GM18870 (cell line): ENCODE data around the gene DLX3.
"Not testable (repeated sequence)": the region's sequence is repeated elsewhere in the genome, so short reads cannot be mapped to it uniquely, and the experiment has no call there.

Experiments used
- ATAC-seq: cut with Tn5 transposase; IDR thresholded peaks from one replicate; pipeline ENCODE4 v1.9.1; 2021; ENCODE audit warnings: moderate library complexity; ENCODE audit not compliant: unreplicated experiment

DLX3 gene

DNA sequence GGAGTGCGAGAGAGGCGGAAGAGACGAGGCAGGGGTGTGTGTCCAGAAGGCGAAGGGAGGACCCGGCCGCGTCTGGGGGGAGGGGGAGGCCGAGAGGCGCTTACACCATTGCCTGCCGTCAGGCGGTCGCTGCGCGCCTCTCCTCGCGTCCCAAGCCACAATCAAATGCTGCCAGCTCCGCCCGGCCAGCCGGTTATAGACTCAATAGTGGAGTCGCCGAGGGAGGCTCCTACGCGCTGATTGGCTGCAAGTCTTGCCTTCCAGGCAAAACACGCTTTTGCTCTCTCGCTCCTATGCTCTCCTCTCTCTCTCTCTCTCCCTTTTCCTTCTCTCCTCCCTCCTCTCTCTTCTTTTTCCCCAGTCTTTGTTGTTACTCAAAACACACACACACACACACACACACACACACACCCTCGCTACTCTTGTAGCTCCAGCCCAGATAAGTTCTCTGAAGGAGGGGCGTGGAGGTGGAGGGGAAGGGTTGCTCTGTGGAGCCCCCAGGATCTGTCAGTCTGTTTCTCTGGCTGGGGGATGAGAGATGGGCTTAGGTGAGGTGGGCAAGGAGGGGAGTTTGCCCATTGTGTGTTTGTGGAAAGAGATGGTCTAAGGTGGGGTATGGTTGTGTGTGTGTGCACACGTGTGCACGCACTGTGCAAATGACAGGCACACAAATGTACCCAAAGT, at the start of gene DLX3:
Gene DLX3, minus strand, starts transcription at position 170 of the 684 bp plus-strand sequence. CDS start 226 bp downstream, outside the sequence.
- no peak for ATAC-seq

DNA sequence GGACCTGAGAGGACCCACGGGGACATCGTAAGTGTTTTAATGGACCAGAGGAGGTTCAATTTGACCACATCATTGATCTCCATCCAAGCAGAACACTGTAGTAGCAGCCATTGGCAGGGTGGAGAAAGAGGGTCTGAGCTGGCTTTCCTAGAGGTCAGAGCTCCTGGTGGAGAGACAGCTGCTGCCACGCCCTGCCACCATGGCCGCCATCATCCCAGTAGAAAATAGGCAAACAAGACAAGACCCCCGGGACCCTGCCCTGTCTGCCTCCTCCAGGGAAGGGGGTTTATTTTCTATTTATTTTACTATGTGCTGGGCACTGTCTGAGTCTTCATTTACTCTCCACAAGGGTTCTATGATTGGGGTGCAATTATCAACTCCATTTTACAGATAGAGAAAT, 49.5 kb upstream of the DLX3 start:
- no peak for ATAC-seq

DNA sequence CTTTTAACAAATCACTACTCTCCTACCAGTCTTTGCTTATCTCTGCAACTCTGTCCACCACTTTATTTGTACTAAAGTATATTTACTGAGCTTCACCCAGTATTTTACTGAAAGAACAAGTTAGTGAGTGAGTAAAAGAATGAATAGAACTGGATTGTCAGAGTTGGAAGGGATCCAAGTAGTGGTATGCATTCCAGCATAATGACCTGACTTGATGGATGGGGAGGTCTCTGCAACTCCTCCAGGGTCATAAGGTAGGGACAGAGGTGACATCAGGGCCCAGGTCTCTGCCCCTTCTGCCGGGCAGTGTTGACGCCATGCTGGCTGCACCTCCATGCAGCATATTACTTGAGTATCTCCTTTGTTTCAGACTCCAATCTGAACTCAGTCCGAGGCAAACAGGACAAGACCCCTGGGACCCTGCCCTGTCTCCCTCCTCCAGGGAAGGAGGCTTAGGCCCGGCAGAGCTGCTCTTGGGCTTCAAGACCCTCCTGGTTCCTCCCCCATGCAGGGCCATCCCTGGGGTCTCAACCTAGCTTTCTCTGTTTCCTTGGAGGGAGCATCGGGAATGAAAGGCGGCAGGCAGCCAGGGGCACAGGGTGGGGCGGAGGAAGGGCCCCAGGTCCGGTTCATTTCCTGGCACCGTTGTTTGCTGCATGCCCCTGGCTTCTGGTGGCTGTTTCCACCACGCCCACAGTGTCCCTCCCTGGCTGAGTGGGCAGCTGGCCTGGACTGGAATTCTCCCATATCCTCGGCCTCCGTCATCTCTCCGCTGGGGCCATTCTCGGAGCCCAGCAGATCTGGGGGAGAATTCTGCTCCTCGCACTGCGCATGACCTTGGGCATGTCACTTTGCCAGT, 48.5 kb upstream of the DLX3 start:
- no peak for ATAC-seq

DNA sequence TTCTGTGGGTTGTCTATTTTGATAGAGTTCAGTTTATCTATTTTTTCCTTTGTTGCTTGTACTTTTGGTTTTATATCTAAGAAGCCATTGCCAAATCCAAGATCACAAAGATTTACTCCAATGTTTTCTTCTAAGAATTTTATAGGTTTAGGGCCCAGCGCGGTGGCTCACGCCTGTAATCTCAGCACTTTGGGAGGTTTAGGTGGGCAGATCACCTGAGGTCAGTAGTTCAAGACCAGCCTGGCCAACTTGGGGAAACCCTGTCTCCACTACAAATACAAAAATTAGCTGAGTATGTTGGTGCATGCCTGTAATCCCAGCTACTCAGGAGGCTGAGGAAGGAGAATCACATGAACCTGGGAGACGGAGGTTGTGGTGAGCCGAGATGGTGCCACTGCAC, 47.2 kb upstream of the DLX3 start:
- no peak for ATAC-seq

DNA sequence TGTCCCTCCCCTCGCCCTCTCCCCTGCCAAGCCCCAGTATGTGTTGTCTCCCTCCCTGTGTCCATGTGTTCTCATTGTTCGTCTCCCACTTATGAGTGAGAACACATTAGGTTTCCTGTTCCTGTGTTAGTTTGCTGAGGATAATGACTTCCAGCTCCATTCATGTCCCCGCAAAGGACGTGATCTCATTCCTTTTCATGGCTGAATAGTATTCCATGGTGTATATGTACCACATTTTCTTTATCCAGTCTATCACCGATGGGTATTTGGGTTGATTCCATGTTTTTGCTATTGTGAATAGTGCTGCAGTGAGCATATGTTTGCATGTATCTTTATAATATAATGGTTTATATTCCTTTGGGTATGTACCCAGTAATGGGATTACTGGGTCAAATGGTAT, 45.5 kb upstream of the DLX3 start:
- not testable (repeated sequence) for ATAC-seq

DNA sequence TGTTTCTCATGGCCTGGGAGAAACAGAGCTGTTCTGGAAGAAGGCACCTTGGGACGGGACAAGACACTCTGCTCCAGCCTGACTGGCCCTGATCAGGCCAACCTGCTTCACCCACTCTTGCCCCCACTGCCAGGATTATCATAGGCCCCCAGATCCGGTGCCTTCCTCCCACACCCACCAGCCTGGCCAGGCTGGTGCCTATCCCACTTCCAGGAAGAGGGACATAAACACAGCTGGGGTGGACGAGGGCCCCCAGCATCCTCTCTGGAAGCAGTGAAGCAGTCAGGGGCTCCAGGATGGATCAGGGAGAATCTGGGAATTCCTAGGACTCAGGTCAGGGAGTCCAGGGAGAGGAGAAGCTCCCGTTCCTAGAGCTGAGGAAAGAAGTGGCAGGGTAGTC, 44.0 kb upstream of the DLX3 start:
- no peak for ATAC-seq

DNA sequence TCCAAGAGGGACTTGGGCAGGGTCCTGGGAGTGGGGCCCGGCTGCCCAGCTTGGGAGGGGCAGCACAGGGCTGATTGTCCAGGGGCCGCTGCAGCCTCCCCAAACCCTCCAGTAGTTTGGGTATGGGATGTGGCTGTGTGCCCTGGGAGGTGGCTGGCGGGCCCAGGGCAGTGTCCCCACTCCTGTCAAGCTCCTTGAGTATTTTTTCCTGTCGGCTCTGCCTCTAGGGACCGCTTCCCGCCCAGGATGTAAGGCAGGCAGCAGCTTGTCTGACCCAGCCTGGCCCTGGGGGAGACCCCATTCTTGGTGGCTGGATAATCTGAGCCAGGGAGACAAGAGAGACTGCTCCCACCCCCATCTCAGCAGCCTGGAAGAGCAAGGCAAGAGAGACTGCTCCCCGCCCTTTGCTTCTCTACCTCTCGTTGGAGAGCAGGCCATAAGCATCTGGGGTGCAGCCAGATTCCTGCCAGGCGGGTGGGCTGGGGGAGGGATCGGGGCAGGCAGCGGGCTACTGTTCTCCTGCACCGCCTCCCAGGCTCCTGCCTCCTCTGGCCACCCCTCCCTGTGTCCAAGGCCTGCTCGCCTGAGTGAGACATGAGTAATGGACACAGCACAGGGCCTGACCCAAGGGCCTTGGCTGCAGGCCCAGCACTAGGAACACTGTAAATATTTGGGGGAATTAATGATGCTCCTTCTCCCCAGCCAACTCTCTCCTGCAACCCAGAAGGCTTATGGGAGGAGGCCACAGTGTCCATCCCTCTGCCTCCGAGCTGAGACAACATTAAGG, 42.5 kb upstream of the DLX3 start:
- no peak for ATAC-seq

DNA sequence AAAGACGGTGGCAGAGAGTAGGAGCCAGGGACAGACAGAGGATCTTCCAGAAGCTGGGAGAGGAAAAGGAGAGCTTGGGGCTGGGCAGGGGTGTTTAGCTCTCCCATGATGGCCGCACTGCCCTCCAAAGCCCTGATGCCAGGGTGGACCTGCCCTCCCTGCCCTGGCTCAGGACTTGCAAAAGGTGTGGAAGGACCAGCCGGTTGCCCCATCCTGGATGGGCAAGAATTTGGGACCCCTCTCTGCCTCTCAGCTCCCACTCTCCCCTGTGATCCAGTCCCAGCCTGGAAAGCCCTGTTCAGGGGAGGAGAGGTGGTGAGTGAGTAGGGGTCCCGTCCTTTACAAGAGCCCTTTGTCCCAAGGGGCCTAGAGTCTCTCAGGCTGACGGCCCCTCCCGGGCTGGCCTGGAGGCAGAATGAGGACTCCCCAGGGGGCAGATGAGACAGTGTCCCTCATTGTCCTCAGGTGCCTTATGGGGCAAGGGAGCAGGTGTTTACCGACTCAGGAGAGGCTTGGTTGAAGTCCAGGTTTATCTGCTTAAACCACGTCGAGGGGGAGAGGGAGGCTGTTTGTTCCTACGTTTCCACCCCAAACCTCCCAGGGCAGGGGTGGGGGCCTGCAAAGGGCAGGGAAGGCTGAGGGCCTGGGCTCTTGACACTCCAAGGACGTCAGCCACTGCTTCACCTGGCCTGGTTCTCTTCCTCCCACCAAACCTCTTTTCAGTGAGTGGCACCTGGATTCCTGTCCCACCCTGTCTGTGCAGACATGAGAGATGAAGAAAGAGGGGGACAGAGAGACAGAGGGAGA, 41.6 kb upstream of the DLX3 start:
- ATAC-seq, result no peak

DNA sequence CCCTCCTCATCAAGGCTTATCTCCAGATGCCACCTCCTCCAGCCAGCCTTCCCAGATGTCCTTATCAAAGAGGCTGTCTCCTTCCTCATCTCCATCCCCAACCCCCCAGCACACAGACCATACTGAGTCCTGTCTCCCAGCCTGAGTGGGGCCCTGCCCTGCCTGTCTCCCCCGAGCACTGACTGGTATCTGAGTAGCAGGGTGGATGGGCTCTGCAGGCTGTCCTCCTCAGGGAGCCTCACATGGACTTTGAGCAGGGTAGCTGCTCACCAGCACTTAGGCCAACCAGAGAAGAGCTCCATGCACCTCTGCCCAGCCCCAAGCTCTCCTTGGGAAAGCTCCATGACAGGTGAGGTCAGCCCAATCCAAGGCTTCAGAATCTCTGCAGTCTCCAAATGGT, 40.9 kb upstream of the DLX3 start:
- no peak for ATAC-seq

DNA sequence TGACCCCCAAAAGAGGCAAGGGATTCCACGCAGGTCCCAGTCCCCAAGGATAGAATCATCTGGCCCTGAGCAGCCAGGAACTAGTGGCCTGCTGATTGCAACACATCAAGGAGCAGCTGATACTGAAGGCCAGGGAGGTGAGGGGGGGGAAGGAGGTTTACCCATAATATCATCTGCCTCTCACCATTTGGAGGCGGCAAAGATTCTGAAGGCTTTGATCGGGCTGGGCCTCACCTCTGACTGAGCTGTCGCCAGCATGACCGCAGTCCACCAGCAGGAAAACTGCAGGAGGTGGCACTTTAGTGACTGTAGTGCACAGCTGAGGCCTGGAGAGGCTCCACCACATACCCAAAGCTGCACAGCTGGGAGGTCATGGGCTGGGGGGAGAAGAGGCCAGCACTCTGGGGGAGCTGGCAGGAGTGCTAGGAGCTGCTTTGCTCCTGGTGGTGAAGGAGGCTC, 40.4 kb upstream of the DLX3 start:
- no peak for ATAC-seq

DNA sequence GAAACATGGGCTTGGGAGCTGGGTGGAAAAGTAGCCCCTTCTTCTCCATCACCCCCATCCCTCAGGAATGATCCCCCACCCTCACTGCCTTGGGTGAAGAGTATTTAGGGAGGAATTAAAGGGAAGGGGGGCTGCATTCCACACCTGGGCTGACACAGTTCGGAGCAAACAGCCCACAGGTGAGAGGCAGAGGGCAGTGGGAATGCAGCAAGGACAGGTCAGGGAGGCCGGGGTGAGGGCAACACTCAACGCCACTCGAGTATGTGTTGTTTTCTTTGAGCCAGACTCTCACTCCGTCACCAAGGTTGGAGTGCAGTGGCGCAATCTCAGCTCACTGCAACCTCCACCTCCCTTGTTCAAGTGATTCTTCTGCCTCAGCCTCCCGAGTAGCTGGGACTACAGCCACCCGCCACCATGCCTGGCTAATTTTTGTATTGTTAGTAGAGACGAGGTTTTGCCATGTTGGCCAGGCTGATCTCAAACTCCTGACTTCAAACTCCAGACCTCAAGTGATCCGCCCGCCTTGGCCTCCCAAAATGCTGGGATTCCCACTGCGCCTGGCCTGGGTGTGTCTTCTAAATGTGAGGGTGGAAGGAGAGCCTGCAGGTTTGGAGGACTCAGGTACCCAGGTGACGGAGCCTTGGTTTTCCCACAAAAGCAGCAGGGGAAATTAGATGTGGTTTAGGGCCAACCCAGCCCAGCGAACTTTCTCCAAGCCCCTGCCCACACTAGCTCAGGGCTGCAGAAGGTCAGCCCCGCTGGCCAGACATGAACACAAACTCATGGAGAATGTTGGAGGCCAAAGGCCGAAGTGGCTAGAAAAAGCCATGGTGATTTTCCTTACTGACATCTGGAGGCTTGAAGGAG, 39.7 kb upstream of the DLX3 start:
- ATAC-seq, result no peak

DNA sequence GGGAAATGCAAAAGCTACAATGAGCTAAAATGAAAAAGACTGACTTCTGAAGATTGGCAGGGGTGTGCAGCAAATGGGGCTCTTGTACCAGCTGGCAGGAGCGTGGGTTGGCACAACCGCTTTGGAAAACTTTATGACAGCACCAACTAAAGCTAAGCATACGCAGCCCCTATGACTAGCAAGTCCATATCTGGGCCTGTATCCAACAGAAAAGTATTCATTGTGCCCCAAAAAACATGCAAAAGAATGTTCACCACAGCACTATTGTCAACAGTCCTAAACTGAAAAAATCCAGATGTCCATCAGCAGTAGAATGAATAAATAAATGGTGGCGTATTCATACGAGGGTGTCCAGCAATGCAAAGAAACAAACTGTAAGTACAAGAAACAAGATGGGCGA, 38.3 kb upstream of the DLX3 start:
- no peak for ATAC-seq

DNA sequence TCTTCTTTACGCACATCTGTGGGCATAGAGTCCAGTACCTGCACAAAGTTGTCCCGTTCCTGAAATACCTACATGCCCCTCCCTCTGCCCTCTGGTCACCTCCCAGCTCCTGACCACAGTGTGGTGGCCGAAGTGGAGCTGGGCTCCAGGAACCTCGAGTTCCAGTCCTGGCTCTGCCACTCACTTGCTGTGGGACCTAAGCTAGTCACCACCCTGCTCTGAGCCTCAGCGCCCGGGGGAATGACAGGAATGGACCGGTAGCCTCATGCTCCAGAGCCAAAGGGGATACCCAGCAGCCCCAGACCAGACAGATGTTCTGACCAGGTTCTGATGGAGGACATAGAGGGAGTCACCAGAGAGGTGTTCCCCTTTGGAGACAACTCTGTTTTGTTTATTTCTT, 34.2 kb upstream of the DLX3 start:
- ATAC-seq, result no peak

DNA sequence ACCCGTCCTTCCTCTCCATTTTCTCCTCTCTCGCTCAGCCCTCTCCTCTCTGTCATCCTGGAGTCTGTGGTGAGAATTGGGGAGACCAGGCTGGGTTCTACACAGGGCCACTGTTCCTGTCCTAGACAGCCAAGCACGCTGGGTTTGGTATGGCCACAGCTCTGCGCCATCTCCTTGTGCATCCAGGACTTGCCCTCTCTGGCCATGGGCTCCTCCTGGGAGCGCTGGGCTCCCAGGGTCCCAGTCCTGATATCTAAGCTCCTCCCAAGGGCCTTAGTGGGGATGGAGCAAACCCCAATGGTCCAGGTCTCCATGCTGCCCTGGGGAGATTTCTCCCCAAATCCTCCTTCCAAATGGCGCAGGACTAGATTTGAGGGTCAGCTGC, 33.7 kb upstream of the DLX3 start:
- no peak for ATAC-seq

DNA sequence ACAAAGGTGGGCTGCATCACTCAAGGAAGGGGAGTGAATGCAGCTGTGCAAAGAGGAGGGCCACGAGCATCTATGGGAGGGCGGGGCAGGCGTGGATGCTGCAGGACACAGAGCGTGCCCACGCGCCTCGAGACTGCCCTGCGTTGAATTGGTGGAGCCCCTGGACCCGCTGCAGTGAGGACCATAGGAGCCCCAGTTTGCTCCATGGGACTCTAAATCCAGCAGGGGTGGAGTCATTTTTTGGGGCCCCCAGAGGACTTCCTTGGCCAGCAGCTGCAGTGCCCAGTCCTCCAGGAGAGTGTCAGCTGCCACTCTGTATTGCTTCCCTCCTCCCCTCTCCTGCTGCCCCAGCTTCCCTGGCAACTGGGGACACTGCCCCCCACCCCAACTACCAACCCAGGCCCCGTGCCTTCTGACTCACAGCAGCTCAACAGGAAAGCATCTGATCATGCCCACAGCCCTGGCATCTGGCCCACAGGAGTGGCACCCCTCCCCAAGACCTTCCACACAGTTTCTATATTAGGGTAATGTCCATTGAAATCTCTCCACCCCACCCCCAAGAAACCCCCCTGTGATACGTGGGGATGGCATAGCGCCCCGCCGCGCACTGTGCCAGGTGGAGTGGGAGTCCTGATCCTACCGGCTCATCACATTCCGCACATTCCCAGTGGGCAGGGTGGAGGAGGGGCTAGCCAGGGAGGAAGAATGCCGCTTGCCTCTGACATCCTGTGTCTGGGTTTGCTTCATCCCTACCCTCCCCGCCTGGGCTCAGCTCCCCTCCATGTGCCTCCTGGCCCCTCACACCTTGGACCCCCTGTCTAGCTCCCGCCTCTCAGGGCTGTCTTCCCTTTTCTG, 33.1 kb upstream of the DLX3 start:
- ATAC-seq, result no peak

DNA sequence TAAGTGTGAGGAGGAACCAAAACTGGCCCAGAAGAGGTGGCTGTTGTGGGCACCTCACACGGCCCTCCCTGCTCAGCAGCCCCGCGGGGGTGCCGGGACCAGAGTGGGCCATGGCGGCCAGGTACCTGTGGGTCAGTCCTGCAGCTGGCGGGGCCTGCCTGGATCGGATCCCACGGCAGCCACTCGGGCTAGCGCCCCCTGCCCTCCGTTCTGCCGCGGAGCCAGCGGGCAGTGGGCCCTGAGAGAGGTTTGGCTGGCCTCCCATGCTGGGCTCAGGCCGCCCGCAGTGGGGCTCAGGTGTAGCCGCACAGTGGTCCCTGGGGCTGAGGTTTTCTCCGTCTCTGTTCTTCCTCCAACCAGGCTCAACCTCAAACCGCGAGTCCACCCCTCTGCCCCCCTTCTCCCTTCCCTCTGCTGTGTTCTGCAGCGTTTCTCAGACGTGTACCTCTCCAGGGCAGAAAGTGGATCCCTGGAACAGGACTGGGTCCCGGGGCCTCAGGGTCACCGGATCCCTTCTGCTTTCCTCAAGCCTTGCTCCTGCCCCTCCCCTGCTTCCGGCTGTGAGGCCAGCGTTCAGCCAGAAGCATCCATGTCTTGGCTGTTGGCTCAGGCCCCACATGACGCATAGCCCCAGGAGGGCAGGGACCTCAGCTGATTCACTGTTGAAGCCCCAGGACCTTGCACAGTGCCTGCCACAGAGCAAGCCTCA, 32.3 kb upstream of the DLX3 start:
- ATAC-seq, result no peak

DNA sequence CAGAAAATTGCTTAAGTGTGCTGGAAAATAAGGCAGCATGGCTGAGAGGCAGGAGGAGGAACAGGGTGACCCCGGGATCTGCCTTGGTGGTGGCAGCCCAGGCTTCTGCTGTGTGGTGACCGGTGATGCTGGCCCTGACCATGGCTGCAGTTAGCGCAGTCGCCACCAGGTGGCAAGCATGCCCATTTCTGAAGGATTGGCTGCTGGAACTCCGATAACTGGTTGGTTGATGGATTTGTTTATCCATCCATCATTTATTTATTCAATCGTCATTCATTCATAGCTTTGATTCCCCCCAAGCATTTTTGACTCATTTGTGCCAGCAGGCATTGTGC, 31.8 kb upstream of the DLX3 start:
- ATAC-seq, result no peak

DNA sequence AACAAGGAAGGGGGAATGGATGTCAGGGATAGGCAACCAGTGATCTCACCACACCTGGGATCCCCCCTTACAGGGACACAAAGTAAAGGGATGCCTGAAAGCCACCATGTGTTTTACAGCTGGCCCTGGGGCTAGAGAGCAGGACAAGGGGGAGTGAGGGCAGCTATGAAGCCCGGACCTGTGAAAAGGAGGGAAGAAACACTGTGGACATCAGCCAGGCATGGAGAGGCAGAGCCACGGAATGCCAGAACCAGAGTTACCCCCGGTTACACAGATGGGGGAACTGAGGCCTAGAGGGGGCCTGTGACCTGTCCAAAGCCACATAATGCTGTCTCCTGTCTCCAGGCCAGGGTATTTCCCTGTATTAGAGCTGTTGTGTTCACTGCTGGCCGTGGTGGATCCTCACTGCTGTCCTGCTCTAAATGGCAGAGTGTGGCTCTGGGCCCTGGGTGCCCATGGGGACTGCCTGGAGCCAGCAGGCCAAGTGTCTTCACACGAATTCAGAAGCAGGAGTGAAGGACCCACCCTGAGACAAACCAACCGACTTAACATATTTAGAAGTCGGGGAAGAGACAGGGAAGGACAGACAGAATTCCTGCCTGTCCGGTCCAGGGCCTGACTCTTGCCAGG, 31.1 kb upstream of the DLX3 start:
- ATAC-seq, result no peak
